Activated T-helper 1 cell treated with anti-CD3 and anti-CD28 coated beads, Interleukin-12 subunit alpha, Interleukin-12 subunit beta, Interleukin-2, Interleukin-4 antibody, amounts not matched to agents 30 ng/mL and 10 ng/mL and 1 ng/mL, durations not matched to agents 14 hours and 24 hours and 36 hours (primary cell): ENCODE measurements around the gene IL1RAP. TPM values are rescaled to one million over a fixed set of nuclear protein-coding genes. Genes with fewer than 3 reads are reported as not detected.
A peak's percentile ranks its signal among the peaks of the same experiment; 100 is the strongest.

Experiments
- DNase-seq: peaks from one replicate; pipeline ENCODE4 v3.0.0; 2021; ENCODE audit warnings: low spot score
- H3K27ac Mint-ChIP-seq: one replicate; pipeline ENCODE4 v1.8.0; 2021; ENCODE audit warnings: mild to moderate bottlenecking, mixed read lengths
- H3K27me3 Mint-ChIP-seq: one replicate; pipeline ENCODE4 v1.8.0; 2022; ENCODE audit warnings: mild to moderate bottlenecking, moderate library complexity, mixed read lengths; ENCODE audit not compliant: insufficient read depth
- H3K36me3 Mint-ChIP-seq: one replicate; pipeline ENCODE4 v1.8.0; 2021; ENCODE audit warnings: low read depth, mixed read lengths
- H3K4me1 Mint-ChIP-seq: one replicate; pipeline ENCODE4 v1.8.0; 2021; ENCODE audit warnings: low read depth, mixed read lengths
- H3K4me3 Mint-ChIP-seq: one replicate; pipeline ENCODE4 v1.8.0; 2021; ENCODE audit warnings: mild to moderate bottlenecking, moderate library complexity, mixed read lengths
- H3K9me3 Mint-ChIP-seq: one replicate; pipeline ENCODE4 v1.8.0; 2021; ENCODE audit warnings: mixed read lengths
- intact Hi-C: fragments of 100-400 bp; cut with micrococcal nuclease; formaldehyde crosslinking; loops from one replicate; pipeline ENCODE4 v1.15.1; 2024
- total RNA-seq: library from RNA; stranded (reverse); gene quantifications from 2 replicates; pipeline ENCODE4 v1.2.3, GENCODE V29; 2022

Gene IL1RAP
- total RNA-seq, 1 donor from 2014 or later: 26.4 TPM

GRCh38 chr3:190552021-190552420, 38.1 kb downstream of the IL1RAP start:
- intact Hi-C loops: no loop called here
- Mint-ChIP-seq H3K27ac (no peak overlapping the region), H3K9me3 (no peaks in the 10 kb centered on the region), H3K36me3 (peaks cover 19% of the 10 kb centered on the region), H3K27me3 (no peaks in the 10 kb centered on the region), H3K4me1 (peaks cover 7% of the 10 kb centered on the region), H3K4me3 (no peak overlapping the region)
- DNase-seq: no peak

DNA sequence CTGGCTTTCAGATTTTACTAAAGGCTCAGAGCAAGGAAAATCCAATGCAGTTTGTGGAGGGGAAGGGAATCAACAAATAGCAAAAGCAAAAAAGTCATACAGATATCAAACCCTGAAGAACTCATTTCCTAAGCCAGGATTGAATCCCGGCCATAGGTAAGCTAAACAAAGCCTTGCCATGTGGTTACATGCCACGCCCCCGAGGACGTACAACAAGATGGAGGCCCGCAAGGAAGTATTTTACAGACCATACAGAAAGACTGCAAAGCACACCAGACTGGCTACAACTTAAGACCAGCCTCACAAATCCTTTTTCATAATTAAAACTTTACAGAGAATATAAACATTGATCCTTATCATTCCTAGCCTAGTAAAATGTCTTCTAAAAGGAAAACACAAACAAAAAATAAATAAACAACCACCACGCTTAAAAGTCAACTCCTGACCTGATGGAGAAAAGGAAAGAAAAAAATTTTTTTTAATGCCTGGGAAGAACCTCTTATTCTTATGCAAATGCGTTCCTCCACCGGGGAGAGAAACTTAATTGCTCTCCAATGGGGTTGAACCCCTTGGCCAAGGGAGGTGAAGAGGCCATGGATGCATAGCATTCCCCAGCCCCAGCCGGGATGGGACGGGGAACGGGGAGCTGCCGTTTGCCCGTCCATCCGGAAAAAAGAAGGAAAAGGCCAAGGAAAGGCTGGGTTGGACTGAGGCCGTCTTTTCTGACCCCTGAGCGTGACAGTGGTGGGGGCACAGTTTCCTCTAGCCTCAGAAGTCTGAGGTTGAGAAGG, 39.3 kb downstream of the IL1RAP start:
- intact Hi-C loops: no loop called here
- no peak for DNase-seq
- no peak overlapping the region for H3K4me3 Mint-ChIP-seq
- no peaks in the 10 kb centered on the region for H3K9me3 Mint-ChIP-seq
- H3K36me3 Mint-ChIP-seq: peaks cover 26% of the 10 kb centered on the region
- no peak overlapping the region for H3K27ac Mint-ChIP-seq
- H3K27me3 Mint-ChIP-seq: no peaks in the 10 kb centered on the region
- peaks cover 18% of the 10 kb centered on the region for H3K4me1 Mint-ChIP-seq

GRCh38 chr3:190554197-190554596, 40.3 kb downstream of the IL1RAP start:
- H3K9me3 Mint-ChIP-seq: peaks cover 9% of the 10 kb centered on the region
- H3K4me1 Mint-ChIP-seq: peaks cover 26% of the 10 kb centered on the region
- no peaks in the 10 kb centered on the region for H3K27me3 Mint-ChIP-seq
- no peak for DNase-seq
- intact Hi-C loops: no loop called here
- no peak overlapping the region for H3K4me3 Mint-ChIP-seq
- H3K36me3 Mint-ChIP-seq: peaks cover 32% of the 10 kb centered on the region
- no peak overlapping the region for H3K27ac Mint-ChIP-seq

DNA sequence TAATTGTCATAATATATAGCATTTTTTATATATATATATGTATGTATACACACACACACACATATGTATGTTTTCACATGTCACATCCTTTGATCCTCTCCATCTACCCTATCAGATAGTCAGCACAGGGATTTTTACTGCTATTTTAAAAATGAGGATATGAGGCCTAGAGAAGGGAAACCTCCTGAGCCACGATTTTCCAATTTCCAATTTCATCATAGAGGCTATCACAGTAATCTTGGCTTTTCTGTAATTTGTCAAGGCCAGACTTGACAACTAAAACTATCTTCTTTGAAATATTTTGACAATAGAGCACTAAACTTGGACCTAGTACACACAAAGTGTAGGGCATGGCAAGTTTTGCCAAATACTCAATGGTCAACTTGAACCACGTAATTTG, 42.5 kb downstream of the IL1RAP start:
- intact Hi-C loops: no loop called here
- Mint-ChIP-seq H3K27ac (no peak overlapping the region), H3K4me3 (no peak overlapping the region), H3K9me3 (peaks cover 21% of the 10 kb centered on the region), H3K27me3 (no peaks in the 10 kb centered on the region), H3K4me1 (peaks cover 43% of the 10 kb centered on the region), H3K36me3 (peaks cover 48% of the 10 kb centered on the region)
- no peak for DNase-seq

DNA sequence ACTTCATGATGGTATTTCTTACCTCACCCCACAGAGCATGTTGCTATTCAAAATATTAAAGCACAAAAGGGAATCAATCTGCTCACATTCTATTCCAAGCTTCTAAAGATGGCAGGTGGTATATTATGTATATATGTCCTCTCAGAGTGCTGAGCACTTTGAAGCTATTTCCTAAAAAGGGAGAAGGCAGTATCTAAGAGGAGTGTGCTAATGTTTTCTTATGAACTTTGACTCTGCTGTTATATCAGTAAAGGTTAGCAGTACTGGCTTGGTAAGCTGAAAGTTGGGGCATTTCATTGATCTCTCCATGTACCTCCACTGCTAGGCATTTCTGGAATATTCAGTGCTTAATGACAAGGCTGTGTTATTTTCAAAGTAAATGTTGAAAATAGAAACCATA, 43.4 kb downstream of the IL1RAP start:
- intact Hi-C loops: no loop called here
- Mint-ChIP-seq H3K27ac (peak overlapping the region; percentile 67), H3K36me3 (peaks cover 50% of the 10 kb centered on the region), H3K4me3 (no peak overlapping the region), H3K27me3 (no peaks in the 10 kb centered on the region), H3K4me1 (peaks cover 52% of the 10 kb centered on the region), H3K9me3 (peaks cover 21% of the 10 kb centered on the region)
- DNase-seq: no peak

DNA sequence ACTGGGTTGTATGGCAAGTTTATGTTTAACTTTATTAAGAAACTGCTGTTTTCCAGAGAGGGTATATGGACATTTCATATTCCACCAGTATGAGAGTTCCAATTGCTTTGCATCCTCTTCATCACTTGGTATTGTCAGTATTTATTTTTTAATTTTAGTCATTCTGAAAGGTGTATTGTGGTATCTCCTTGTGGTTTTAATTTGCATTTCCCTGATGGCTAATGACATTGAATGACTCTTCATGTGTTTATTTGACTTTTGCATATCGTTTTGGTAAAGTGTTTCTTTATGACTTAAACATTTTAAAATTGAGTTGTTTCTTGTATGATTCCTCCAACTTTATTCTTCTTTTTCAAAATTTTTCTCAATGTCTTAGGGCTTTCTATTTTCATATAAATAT, 44.4 kb downstream of the IL1RAP start:
- H3K4me3 Mint-ChIP-seq: no peak overlapping the region
- intact Hi-C loops: no loop called here
- H3K9me3 Mint-ChIP-seq: peaks cover 21% of the 10 kb centered on the region
- DNase-seq: no peak
- no peak overlapping the region for H3K27ac Mint-ChIP-seq
- H3K27me3 Mint-ChIP-seq: no peaks in the 10 kb centered on the region
- peaks cover 63% of the 10 kb centered on the region for H3K4me1 Mint-ChIP-seq
- H3K36me3 Mint-ChIP-seq: peaks cover 50% of the 10 kb centered on the region

- H3K36me3 Mint-ChIP-seq: peaks cover 51% of the 10 kb centered on the region
- H3K4me3 Mint-ChIP-seq: no peak overlapping the region
- no peak overlapping the region for H3K27ac Mint-ChIP-seq
- intact Hi-C loops: no loop called here
- peaks cover 21% of the 10 kb centered on the region for H3K9me3 Mint-ChIP-seq
- no peak for DNase-seq
- H3K27me3 Mint-ChIP-seq: no peaks in the 10 kb centered on the region
- peaks cover 67% of the 10 kb centered on the region for H3K4me1 Mint-ChIP-seq
These were observed 44.9 kb downstream of the IL1RAP start for GRCh38 chr3:190558796-190559195.

DNA sequence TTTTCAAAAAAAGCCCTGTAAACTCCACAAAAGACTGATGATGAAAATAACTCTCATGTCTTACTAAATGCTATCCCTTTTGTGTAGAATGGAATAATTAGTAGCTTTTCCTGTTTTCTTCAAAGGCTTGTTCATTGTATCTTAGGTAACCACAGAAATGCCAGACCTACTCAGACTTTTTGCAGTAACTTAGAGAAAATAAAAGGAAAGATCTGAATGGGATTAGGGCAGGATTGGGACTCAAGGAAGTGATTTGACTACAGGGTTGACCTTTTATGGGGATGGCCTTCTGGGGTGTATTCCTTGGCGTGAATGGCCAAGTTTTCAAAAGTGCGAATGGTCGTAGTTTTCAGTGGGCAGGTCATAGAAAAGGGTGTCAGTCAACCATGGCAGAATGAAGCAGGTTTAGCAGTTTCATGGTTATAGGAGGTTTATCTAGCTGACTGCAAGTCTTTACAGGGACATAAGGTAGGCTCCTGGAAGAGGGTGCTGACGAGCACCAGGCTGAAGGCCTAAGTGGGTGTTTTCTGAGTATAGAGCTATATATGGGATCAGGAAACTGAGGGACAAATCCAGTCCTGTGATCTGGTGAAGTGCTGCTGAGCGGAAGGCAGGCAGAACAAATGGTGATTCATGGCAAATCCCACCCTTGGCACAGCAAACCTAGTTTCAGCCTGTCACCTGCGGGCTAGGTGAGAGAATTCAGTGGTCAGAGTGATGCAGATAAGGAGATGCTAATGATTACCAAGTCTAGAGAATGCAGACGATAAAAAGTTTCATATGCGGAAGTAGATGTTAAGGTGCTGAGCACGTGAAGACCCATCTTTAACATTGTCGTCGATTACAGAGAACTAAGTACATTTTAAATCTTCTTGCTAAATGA, 46.4 kb downstream of the IL1RAP start:
- H3K4me3 Mint-ChIP-seq: no peak overlapping the region
- H3K4me1 Mint-ChIP-seq: peaks cover 80% of the 10 kb centered on the region
- H3K27me3 Mint-ChIP-seq: no peaks in the 10 kb centered on the region
- intact Hi-C loops: loop anchor here (10.0 kb wide), 1 partner anchor 1025 kb away; no protein-coding TSS in a partner anchor
- peaks cover 21% of the 10 kb centered on the region for H3K9me3 Mint-ChIP-seq
- H3K36me3 Mint-ChIP-seq: peaks cover 59% of the 10 kb centered on the region
- DNase-seq: no peak
- H3K27ac Mint-ChIP-seq: no peak overlapping the region

GRCh38 chr3:190562866-190563510, 49.1 kb downstream of the IL1RAP start:
- Mint-ChIP-seq H3K36me3 (peaks cover 59% of the 10 kb centered on the region), H3K27me3 (no peaks in the 10 kb centered on the region), H3K27ac (peak overlapping the region; percentile 90), H3K4me1 (peaks cover 85% of the 10 kb centered on the region), H3K4me3 (peak overlapping the region; percentile 40), H3K9me3 (peaks cover 30% of the 10 kb centered on the region)
- intact Hi-C loops: loop anchor here (2.0 to 10.0 kb wide), 3 partner anchors 24 to 1028 kb away; no protein-coding TSS in a partner anchor
- DNase-seq: no peak

GRCh38 chr3:190564175-190564574, 50.3 kb downstream of the IL1RAP start:
- Mint-ChIP-seq H3K4me1 (peaks cover 83% of the 10 kb centered on the region), H3K36me3 (peaks cover 54% of the 10 kb centered on the region), H3K9me3 (peaks cover 22% of the 10 kb centered on the region), H3K27ac (peak overlapping the region; percentile 90), H3K4me3 (no peak overlapping the region), H3K27me3 (no peaks in the 10 kb centered on the region)
- intact Hi-C loops: loop anchor here (10.0 kb wide), 1 partner anchor 1029 kb away; no protein-coding TSS in a partner anchor
- no peak for DNase-seq

- Mint-ChIP-seq H3K9me3 (peaks cover 10% of the 10 kb centered on the region), H3K4me3 (peak overlapping the region; percentile 42), H3K4me1 (peaks cover 83% of the 10 kb centered on the region), H3K27ac (peak overlapping the region; percentile 97), H3K36me3 (peaks cover 44% of the 10 kb centered on the region), H3K27me3 (no peaks in the 10 kb centered on the region)
- intact Hi-C loops: loop anchor here (1.0 to 10.0 kb wide), 7 partner anchors 11 to 1031 kb away; partner anchors contain the start of gene IL1RAP
- DNase-seq: peak; percentile 67
These were observed 52.4 kb downstream of the IL1RAP start for GRCh38 chr3:190566043-190566933.

GRCh38 chr3:190568036-190568435, 54.2 kb downstream of the IL1RAP start:
- no peak for DNase-seq
- Mint-ChIP-seq H3K27me3 (no peaks in the 10 kb centered on the region), H3K4me3 (no peak overlapping the region), H3K4me1 (peaks cover 65% of the 10 kb centered on the region), H3K36me3 (peaks cover 44% of the 10 kb centered on the region), H3K27ac (no peak overlapping the region), H3K9me3 (peaks cover 10% of the 10 kb centered on the region)
- intact Hi-C loops: loop anchor here (10.0 kb wide), 1 partner anchor 1033 kb away; no protein-coding TSS in a partner anchor
